ENCODE results near the gene PLCH1. TPM values are rescaled to one million over a fixed set of nuclear protein-coding genes. Genes with fewer than 3 reads are reported as not detected.

Gene PLCH1
- polyA plus RNA-seq, 2 donors, result 0.07 to 0.10 TPM

DNA sequence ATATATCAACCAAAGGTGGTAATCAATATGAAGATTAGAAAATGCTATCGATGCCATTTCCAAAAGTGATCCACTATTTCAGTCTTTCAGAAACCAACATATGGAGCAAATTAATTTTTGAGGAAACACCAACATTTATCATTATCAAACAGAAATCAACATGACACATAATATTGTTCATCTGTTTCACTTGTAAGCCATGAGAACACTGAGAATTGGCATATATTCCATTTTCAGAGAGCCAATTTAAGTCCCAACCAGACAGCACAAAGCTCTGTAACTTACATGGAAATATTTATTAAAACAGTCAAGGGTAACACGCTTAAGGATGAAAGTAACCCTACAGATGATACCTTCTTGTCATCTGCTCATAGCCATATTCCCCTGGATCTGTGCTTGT, 413.8 kb downstream of the PLCH1 start:
- 78 to 82% methylated on average over 2 of the region's 2 CpGs for WGBS, 2 donors
- no peaks in the 10 kb centered on the region for H3K27me3 ChIP-seq (ENCODE audit: control insufficient read depth in 1 of 2, insufficient read depth in 2 of 2, low read length in 2 of 2)
- H3K4me1 ChIP-seq (ENCODE audit: control insufficient read depth in 2 of 2, insufficient read depth in 2 of 2, low read length in 1 of 2), result no peaks in the 10 kb centered on the region
- no peaks in the 10 kb centered on the region for H3K36me3 ChIP-seq (ENCODE audit: control insufficient read depth in 2 of 2, insufficient read depth in 2 of 2, low read length in 1 of 2)
- H3K4me3 ChIP-seq (ENCODE audit: low read depth in 1 of 2, low read length in 2 of 2), result no peak overlapping the region
- no peak overlapping the region for H3K27ac ChIP-seq (ENCODE audit: low read depth in 2 of 2, low read length in 1 of 2)
- no peaks in the 10 kb centered on the region for H3K9me3 ChIP-seq (ENCODE audit: control insufficient read depth in 2 of 2, insufficient read depth in 1 of 2, low read depth in 1 of 2, low read length in 1 of 2)

DNA sequence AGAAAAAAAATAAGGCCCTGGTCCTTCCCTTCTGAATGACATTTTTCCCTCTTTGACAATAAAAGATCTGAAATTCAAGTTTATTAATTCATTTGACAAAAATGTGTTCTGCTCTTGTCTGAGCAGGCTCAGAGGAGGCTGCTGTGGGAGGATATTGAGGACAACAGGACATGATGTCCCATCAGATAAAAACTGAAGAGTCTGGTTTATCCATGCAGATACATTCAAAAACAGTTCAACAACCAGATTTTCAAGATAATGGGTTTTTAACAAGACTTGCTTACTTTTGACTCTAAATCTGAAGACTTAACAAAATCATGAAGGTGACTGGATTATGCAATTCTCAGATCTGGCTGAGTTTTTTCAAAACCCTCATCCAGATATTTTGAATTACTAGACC, 414.5 kb downstream of the PLCH1 start:
- no peaks in the 10 kb centered on the region for H3K4me1 ChIP-seq (ENCODE audit: control insufficient read depth in 2 of 2, insufficient read depth in 2 of 2, low read length in 1 of 2)
- H3K4me3 ChIP-seq (ENCODE audit: low read depth in 1 of 2, low read length in 2 of 2), result no peak overlapping the region
- no peaks in the 10 kb centered on the region for H3K36me3 ChIP-seq (ENCODE audit: control insufficient read depth in 2 of 2, insufficient read depth in 2 of 2, low read length in 1 of 2)
- no peak overlapping the region for H3K27ac ChIP-seq (ENCODE audit: low read depth in 2 of 2, low read length in 1 of 2)
- H3K27me3 ChIP-seq (ENCODE audit: control insufficient read depth in 1 of 2, insufficient read depth in 2 of 2, low read length in 2 of 2), result no peaks in the 10 kb centered on the region
- H3K9me3 ChIP-seq (ENCODE audit: control insufficient read depth in 2 of 2, insufficient read depth in 1 of 2, low read depth in 1 of 2, low read length in 1 of 2), result no peaks in the 10 kb centered on the region

DNA sequence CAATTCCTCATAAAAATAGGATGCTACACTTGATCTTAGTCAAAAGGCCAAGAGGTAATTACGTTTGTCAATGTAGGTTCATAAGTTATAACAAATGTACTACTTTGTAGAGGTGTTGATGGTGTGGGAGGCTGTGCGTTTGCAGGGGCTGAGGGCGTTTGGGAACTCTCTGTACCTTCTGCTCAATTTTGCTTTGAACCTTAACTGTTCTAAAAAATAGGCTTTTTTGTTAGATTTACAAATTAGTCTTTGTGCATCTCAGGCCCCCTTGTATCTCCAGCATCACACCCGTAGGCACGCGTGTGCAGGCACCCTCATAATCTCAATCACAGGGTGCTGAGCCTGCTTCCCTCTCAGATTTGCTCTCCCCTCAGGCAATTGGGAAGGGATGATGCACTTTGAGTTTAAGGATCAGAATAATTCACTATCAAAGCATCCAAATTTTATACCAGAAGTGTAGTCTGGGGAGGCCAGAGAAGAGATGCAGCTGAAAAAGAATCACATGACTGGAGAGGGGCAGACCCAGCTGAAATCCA, 415.3 kb downstream of the PLCH1 start:
- 87 to 89% methylated on average over 6 of the region's 6 CpGs for WGBS, 2 donors
- no peaks in the 10 kb centered on the region for H3K9me3 ChIP-seq (ENCODE audit: control insufficient read depth in 2 of 2, insufficient read depth in 1 of 2, low read depth in 1 of 2, low read length in 1 of 2)
- H3K27ac ChIP-seq (ENCODE audit: low read depth in 2 of 2, low read length in 1 of 2), result no peak overlapping the region
- H3K36me3 ChIP-seq (ENCODE audit: control insufficient read depth in 2 of 2, insufficient read depth in 2 of 2, low read length in 1 of 2), result no peaks in the 10 kb centered on the region
- H3K4me1 ChIP-seq (ENCODE audit: control insufficient read depth in 2 of 2, insufficient read depth in 2 of 2, low read length in 1 of 2), result no peaks in the 10 kb centered on the region
- H3K27me3 ChIP-seq (ENCODE audit: control insufficient read depth in 1 of 2, insufficient read depth in 2 of 2, low read length in 2 of 2), result no peaks in the 10 kb centered on the region
- no peak overlapping the region for H3K4me3 ChIP-seq (ENCODE audit: low read depth in 1 of 2, low read length in 2 of 2)

DNA sequence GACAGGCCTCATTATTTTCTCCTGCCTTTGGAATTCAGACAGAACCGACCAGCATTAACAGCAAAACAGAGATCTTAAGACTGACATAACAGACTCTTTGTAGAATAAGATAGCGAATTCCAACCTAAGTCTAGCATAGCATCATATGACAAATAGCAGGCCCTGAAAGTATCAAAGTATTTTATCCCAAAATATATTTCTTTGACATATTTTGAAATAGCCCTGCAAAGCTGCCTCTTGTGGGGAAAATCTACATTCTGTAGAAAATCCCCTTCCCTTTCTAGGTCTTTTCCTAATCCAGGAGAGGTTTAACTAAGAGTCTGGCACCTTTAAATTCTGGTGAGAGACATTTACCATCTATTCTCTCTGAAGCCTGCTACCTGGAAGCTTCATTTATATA, 417.0 kb downstream of the PLCH1 start:
- H3K4me3 ChIP-seq (ENCODE audit: low read depth in 1 of 2, low read length in 2 of 2), result no peak overlapping the region
- no peaks in the 10 kb centered on the region for H3K27me3 ChIP-seq (ENCODE audit: control insufficient read depth in 1 of 2, insufficient read depth in 2 of 2, low read length in 2 of 2)
- no peaks in the 10 kb centered on the region for H3K36me3 ChIP-seq (ENCODE audit: control insufficient read depth in 2 of 2, insufficient read depth in 2 of 2, low read length in 1 of 2)
- H3K4me1 ChIP-seq (ENCODE audit: control insufficient read depth in 2 of 2, insufficient read depth in 2 of 2, low read length in 1 of 2), result no peaks in the 10 kb centered on the region
- H3K27ac ChIP-seq (ENCODE audit: low read depth in 2 of 2, low read length in 1 of 2), result no peak overlapping the region
- H3K9me3 ChIP-seq (ENCODE audit: control insufficient read depth in 2 of 2, insufficient read depth in 1 of 2, low read depth in 1 of 2, low read length in 1 of 2), result no peaks in the 10 kb centered on the region
- 85 to 90% methylated on average over 2 of the region's 2 CpGs for WGBS, 2 donors

DNA sequence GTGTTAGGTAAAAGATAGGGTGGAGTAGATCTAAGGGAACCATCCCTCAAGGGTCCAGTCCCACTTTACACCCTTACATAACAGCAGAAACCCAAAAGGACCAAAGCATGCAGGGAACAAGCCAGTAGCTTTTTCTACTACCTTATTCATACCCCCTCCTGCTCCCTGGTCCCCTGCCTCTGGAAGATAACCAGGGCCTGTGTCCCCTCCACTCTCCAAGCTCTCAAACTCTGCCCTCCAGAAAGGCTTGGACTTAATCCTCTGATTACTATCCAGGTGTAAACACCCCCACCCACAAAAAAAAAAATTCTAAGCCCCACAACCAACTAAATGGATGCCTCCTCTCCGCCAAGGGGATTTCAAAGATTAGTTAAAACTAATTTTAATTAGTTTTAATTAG, 417.4 kb downstream of the PLCH1 start:
- WGBS, 2 donors, result 95 to 98% methylated on average over 1 of the region's 1 CpG
- Histone ChIP-seq H3K4me3 (ENCODE audit: low read depth in 1 of 2, low read length in 2 of 2) (no peak overlapping the region), H3K27me3 (ENCODE audit: control insufficient read depth in 1 of 2, insufficient read depth in 2 of 2, low read length in 2 of 2) (no peaks in the 10 kb centered on the region), H3K36me3 (ENCODE audit: control insufficient read depth in 2 of 2, insufficient read depth in 2 of 2, low read length in 1 of 2) (no peaks in the 10 kb centered on the region), H3K9me3 (ENCODE audit: control insufficient read depth in 2 of 2, insufficient read depth in 1 of 2, low read depth in 1 of 2, low read length in 1 of 2) (no peaks in the 10 kb centered on the region), H3K4me1 (ENCODE audit: control insufficient read depth in 2 of 2, insufficient read depth in 2 of 2, low read length in 1 of 2) (no peaks in the 10 kb centered on the region), H3K27ac (ENCODE audit: low read depth in 2 of 2, low read length in 1 of 2) (no peak overlapping the region)

DNA sequence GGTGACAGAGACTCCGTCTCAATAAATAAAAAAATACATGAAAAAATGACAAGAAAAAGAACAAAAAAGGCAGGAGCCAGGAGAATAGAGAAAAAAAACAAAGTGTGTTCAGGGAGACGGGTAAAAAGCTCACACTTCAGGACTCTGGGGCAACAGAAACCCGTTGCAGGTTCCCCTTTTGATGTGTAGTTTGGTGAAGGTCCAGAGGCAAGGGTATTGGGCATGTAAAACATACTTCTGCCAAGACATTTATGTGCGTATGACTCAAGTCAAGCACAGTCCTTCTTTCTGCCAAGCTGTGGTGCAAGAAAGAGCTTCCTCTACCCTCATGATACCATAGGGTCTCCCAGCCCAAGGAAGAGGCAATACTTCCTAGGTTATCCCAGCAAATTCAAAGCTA, 418.0 kb downstream of the PLCH1 start:
- no peaks in the 10 kb centered on the region for H3K27me3 ChIP-seq (ENCODE audit: control insufficient read depth in 1 of 2, insufficient read depth in 2 of 2, low read length in 2 of 2)
- H3K36me3 ChIP-seq (ENCODE audit: control insufficient read depth in 2 of 2, insufficient read depth in 2 of 2, low read length in 1 of 2), result no peaks in the 10 kb centered on the region
- no peaks in the 10 kb centered on the region for H3K4me1 ChIP-seq (ENCODE audit: control insufficient read depth in 2 of 2, insufficient read depth in 2 of 2, low read length in 1 of 2)
- H3K27ac ChIP-seq (ENCODE audit: low read depth in 2 of 2, low read length in 1 of 2), result no peak overlapping the region
- no peak overlapping the region for H3K4me3 ChIP-seq (ENCODE audit: low read depth in 1 of 2, low read length in 2 of 2)
- no peaks in the 10 kb centered on the region for H3K9me3 ChIP-seq (ENCODE audit: control insufficient read depth in 2 of 2, insufficient read depth in 1 of 2, low read depth in 1 of 2, low read length in 1 of 2)
- WGBS, 2 donors, result 70 to 76% methylated on average over 4 of the region's 4 CpGs

DNA sequence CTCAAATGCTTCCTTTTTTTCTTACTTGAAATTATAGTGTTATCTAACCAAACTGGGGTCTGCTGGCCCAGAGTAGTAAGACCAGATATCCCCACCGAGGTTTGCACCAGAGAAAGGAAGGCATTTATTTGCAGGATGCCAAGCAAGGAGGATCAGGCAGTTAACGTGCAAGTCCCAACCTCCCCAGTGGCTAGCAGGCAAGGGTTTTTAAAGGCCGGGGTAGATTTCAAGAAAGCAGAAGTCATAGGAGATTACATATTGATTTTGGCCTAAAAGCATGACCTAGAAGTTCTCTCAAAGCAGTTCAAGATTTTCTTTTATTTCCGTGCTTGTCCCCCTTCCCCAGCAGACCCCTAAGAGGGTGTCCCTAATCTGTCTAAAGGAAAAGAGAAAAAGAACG, 418.6 kb downstream of the PLCH1 start:
- 81 to 85% methylated on average over 5 of the region's 5 CpGs for WGBS, 2 donors

More for the DNA sequence above, 418.6 kb downstream of the PLCH1 start:
- Histone ChIP-seq H3K36me3 (ENCODE audit: control insufficient read depth in 2 of 2, insufficient read depth in 2 of 2, low read length in 1 of 2) (no peaks in the 10 kb centered on the region), H3K27me3 (ENCODE audit: control insufficient read depth in 1 of 2, insufficient read depth in 2 of 2, low read length in 2 of 2) (no peaks in the 10 kb centered on the region), H3K9me3 (ENCODE audit: control insufficient read depth in 2 of 2, insufficient read depth in 1 of 2, low read depth in 1 of 2, low read length in 1 of 2) (no peaks in the 10 kb centered on the region), H3K4me3 (ENCODE audit: low read depth in 1 of 2, low read length in 2 of 2) (no peak overlapping the region), H3K27ac (ENCODE audit: low read depth in 2 of 2, low read length in 1 of 2) (no peak overlapping the region), H3K4me1 (ENCODE audit: control insufficient read depth in 2 of 2, insufficient read depth in 2 of 2, low read length in 1 of 2) (no peaks in the 10 kb centered on the region)

Other genes with a start within 250 kb of the PLCH1 start
- gene C3orf33, start 61.2 kb upstream of the PLCH1 start, polyA plus RNA-seq, result under 1 TPM; 0.57 to 0.98 TPM
- 1 to 10 TPM; 4.1 to 7.1 TPM for gene SLC33A1, start 109.4 kb upstream of the PLCH1 start, polyA plus RNA-seq
- gene GMPS, start 125.6 kb upstream of the PLCH1 start, polyA plus RNA-seq, result 10 to 100 TPM; 12.0 to 26.7 TPM